ENCODE data around the gene DLG2.

Gene DLG2

DNA sequence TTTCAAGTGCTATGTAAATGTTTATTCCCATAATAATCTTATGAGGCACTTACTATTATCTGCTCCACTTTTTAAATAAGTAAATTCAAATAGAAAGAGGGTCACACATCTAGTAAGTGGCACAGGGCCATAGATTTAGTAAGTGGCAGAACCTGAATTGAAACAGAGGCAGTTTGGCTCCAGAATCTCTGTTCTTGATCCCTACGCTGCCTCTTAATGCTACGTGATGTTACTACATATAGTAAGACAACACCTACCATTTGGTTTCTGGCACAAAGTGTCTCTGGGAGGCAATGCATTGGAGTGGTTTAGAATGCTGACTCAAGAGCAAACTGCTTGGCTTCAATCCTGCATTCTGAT is 1018.3 kb downstream of the DLG2 start:
- Histone ChIP-seq H3K4me3 (ENCODE audit: low read length in 2 of 2) (no peak overlapping the region), H3K27me3 (ENCODE audit: control insufficient read depth in 2 of 2, insufficient read depth in 2 of 2, low read length in 2 of 2) (no peaks in the 10 kb centered on the region), H3K4me1 (ENCODE audit: control insufficient read depth in 2 of 2, insufficient read depth in 2 of 2, low read length in 2 of 2) (no peaks in the 10 kb centered on the region), H3K9ac (ENCODE audit: low read depth in 1 of 2, low read length in 2 of 2) (no peak overlapping the region), H3K9me3 (ENCODE audit: control insufficient read depth in 2 of 2, low read length in 2 of 2) (no peaks in the 10 kb centered on the region), H3K36me3 (ENCODE audit: control insufficient read depth in 2 of 2, insufficient read depth in 2 of 2, low read length in 2 of 2) (no peaks in the 10 kb centered on the region), H3K27ac (ENCODE audit: low read depth in 2 of 2, low read length in 2 of 2) (no peak overlapping the region)

DNA sequence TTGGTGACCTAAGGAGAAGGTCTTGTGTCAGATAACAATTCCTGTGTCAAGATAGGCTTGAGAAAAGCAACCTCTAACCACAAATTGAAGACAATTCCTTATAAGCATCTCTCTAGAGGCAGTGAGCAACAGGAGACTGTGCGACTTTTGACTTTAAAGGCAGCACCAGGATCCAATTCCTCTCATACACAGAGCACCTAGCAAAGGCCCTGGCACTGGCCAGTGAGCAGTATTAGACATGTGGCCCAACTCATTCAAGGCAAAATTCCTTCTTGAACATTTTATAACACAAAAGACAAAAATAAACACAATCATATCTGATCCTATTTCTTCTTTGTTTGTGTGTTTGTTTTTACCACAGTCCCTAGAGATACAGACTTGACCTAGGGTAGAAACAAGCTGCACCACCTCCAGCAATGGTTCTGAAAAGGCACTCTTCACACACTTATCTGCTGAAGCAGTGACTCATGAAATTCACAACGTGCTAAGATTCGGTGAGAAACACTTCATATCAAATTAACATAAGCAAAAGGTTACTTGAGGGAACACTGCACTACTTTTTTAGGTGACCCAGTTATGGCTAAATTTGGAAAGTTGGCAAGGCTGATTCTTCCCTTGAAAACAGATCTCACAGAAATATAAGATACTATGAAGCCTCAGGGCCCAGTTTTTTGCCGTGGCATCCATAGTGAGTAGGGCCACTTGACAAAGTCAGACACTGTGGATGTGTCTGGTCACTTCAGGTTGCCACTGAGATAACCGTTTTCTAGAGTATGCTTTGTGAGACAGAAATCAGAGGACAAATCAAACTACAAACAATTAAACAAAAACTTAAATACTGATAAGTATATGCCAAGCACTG is 1018.9 kb downstream of the DLG2 start:
- Histone ChIP-seq H3K9ac (ENCODE audit: low read depth in 1 of 2, low read length in 2 of 2) (no peak overlapping the region), H3K9me3 (ENCODE audit: control insufficient read depth in 2 of 2, low read length in 2 of 2) (no peaks in the 10 kb centered on the region), H3K4me3 (ENCODE audit: low read length in 2 of 2) (no peak overlapping the region), H3K27ac (ENCODE audit: low read depth in 2 of 2, low read length in 2 of 2) (no peak overlapping the region), H3K27me3 (ENCODE audit: control insufficient read depth in 2 of 2, insufficient read depth in 2 of 2, low read length in 2 of 2) (no peaks in the 10 kb centered on the region), H3K36me3 (ENCODE audit: control insufficient read depth in 2 of 2, insufficient read depth in 2 of 2, low read length in 2 of 2) (no peaks in the 10 kb centered on the region), H3K4me1 (ENCODE audit: control insufficient read depth in 2 of 2, insufficient read depth in 2 of 2, low read length in 2 of 2) (no peaks in the 10 kb centered on the region)

DNA sequence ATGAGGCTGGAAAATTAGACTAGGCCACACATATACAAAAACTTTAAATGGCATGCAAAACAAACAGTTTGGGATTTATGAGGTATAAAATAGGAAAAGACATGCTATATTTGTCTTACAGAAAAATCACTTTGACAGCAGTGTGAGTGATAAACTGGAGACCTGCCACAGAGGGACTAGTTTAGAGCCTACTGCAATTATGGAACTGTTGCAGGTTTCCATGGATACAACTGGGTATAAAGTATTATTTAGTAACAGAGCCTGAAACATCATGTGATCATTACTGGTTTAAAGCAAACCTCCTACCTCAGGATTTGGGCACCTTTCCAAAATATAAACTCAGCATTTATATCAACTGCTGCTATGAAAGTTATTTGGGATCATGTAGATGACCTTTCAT is 1032.5 kb downstream of the DLG2 start:
- Histone ChIP-seq H3K4me1 (ENCODE audit: control insufficient read depth in 2 of 2, insufficient read depth in 2 of 2, low read length in 2 of 2) (no peaks in the 10 kb centered on the region), H3K27ac (ENCODE audit: low read depth in 2 of 2, low read length in 2 of 2) (no peak overlapping the region), H3K36me3 (ENCODE audit: control insufficient read depth in 2 of 2, insufficient read depth in 2 of 2, low read length in 2 of 2) (no peaks in the 10 kb centered on the region), H3K9me3 (ENCODE audit: control insufficient read depth in 2 of 2, low read length in 2 of 2) (no peaks in the 10 kb centered on the region), H3K9ac (ENCODE audit: low read depth in 1 of 2, low read length in 2 of 2) (no peak overlapping the region), H3K4me3 (ENCODE audit: low read length in 2 of 2) (no peak overlapping the region), H3K27me3 (ENCODE audit: control insufficient read depth in 2 of 2, insufficient read depth in 2 of 2, low read length in 2 of 2) (no peaks in the 10 kb centered on the region)

DNA sequence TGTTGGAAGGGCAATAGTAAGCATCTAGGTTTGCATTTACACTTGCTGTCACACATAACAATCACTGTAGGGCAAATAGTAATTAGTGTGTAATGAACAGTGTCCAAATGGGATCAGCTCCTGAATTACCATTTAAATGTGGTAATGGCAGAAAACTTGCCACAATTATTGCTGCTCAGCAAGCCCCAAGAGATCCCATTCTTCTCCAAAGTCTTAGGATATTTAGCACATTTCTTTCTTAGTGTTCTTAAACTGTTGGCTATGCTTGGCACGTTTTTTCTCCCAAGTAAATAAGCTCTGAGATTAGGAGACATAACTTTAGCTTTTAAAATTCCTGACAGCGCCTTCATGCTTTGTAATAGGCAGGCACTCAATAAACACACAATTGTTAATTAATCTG is 1037.0 kb downstream of the DLG2 start:
- no peaks in the 10 kb centered on the region for H3K4me1 ChIP-seq (ENCODE audit: control insufficient read depth in 2 of 2, insufficient read depth in 2 of 2, low read length in 2 of 2)
- H3K36me3 ChIP-seq (ENCODE audit: control insufficient read depth in 2 of 2, insufficient read depth in 2 of 2, low read length in 2 of 2): no peaks in the 10 kb centered on the region
- no peak overlapping the region for H3K27ac ChIP-seq (ENCODE audit: low read depth in 2 of 2, low read length in 2 of 2)
- no peak overlapping the region for H3K9ac ChIP-seq (ENCODE audit: low read depth in 1 of 2, low read length in 2 of 2)
- no peaks in the 10 kb centered on the region for H3K27me3 ChIP-seq (ENCODE audit: control insufficient read depth in 2 of 2, insufficient read depth in 2 of 2, low read length in 2 of 2)
- no peaks in the 10 kb centered on the region for H3K9me3 ChIP-seq (ENCODE audit: control insufficient read depth in 2 of 2, low read length in 2 of 2)
- H3K4me3 ChIP-seq (ENCODE audit: low read length in 2 of 2): no peak overlapping the region

DNA sequence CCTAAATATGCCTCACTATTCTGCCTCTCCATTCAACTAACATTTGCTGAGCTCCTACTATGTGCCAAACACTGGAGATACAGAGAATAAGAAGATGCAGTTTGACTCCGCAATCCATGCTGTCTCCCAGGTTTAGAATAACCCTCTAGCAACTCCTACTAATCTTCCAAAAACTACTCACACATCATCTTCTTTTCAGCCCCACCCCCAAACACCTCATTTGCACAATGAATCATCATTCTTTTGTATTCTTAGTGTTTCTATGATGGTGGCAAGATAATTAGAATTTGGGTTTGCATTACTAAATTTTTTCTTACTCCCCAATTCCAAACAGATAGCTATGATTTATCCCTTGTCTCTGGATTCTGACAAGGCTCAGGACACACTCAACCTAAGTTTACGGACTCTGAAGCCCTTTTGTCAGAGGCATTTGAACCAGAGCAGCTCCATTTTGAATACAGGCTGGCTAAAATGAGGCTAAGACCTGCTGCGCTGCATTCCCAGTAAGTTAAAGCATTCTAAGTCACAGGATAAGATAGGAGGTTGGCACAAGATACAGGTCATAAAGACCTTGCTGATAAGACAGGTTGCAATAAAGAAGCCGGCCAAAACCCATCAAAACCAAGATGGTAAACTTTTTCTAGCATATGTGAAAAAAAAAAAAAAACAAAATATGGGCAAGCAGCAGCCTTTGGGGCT is 1038.9 kb downstream of the DLG2 start:
- H3K27ac ChIP-seq (ENCODE audit: low read depth in 2 of 2, low read length in 2 of 2): no peak overlapping the region
- H3K4me1 ChIP-seq (ENCODE audit: control insufficient read depth in 2 of 2, insufficient read depth in 2 of 2, low read length in 2 of 2): no peaks in the 10 kb centered on the region
- H3K9me3 ChIP-seq (ENCODE audit: control insufficient read depth in 2 of 2, low read length in 2 of 2): no peaks in the 10 kb centered on the region
- no peaks in the 10 kb centered on the region for H3K27me3 ChIP-seq (ENCODE audit: control insufficient read depth in 2 of 2, insufficient read depth in 2 of 2, low read length in 2 of 2)
- no peaks in the 10 kb centered on the region for H3K36me3 ChIP-seq (ENCODE audit: control insufficient read depth in 2 of 2, insufficient read depth in 2 of 2, low read length in 2 of 2)
- no peak overlapping the region for H3K9ac ChIP-seq (ENCODE audit: low read depth in 1 of 2, low read length in 2 of 2)
- no peak overlapping the region for H3K4me3 ChIP-seq (ENCODE audit: low read length in 2 of 2)

DNA sequence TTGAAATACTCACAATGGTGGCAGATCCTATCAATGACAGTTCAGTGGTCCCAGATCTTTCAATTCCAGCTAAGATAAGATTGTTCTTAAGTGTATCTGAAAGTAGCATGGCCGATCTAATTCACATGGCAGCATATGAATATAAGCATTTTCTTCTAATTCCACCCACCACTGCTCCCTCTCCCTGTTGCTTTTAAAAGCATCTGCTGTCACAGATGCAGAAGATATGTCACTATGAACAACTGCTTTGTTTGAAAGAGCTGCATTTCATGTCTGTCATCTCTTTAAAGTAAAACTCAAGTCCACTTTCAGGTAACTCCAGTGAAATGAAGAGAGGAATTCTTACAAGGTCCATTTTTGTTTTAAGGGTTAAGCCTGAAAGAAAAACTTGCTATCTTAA is 1044.0 kb downstream of the DLG2 start:
- Histone ChIP-seq H3K27me3 (ENCODE audit: control insufficient read depth in 2 of 2, insufficient read depth in 2 of 2, low read length in 2 of 2) (no peaks in the 10 kb centered on the region), H3K36me3 (ENCODE audit: control insufficient read depth in 2 of 2, insufficient read depth in 2 of 2, low read length in 2 of 2) (no peaks in the 10 kb centered on the region), H3K27ac (ENCODE audit: low read depth in 2 of 2, low read length in 2 of 2) (no peak overlapping the region), H3K4me1 (ENCODE audit: control insufficient read depth in 2 of 2, insufficient read depth in 2 of 2, low read length in 2 of 2) (peaks cover 2 to 3% of the 10 kb centered on the region in 2 donors), H3K9ac (ENCODE audit: low read depth in 1 of 2, low read length in 2 of 2) (no peak overlapping the region), H3K4me3 (ENCODE audit: low read length in 2 of 2) (no peak overlapping the region), H3K9me3 (ENCODE audit: control insufficient read depth in 2 of 2, low read length in 2 of 2) (no peaks in the 10 kb centered on the region)

DNA sequence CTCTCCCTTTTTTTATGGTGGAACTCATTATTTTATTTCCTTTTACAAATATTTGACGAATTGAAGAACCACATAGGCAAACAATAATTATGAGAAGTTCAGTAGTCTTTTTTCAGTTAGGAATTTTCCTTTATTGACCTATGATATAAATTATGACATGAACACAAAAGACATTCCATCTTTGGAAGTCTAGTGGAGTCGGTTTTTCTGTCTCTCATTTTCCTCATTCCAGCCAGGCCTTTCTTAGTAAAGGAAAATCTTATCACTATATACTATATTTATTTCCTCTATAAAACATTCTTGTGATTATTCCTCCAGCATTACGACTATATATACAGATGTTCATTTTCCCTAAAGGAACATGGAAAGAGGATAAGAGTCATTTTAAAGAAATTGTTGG is 1046.1 kb downstream of the DLG2 start:
- Histone ChIP-seq H3K9me3 (ENCODE audit: control insufficient read depth in 2 of 2, low read length in 2 of 2) (no peaks in the 10 kb centered on the region), H3K36me3 (ENCODE audit: control insufficient read depth in 2 of 2, insufficient read depth in 2 of 2, low read length in 2 of 2) (no peaks in the 10 kb centered on the region), H3K27ac (ENCODE audit: low read depth in 2 of 2, low read length in 2 of 2) (no peak overlapping the region), H3K4me1 (ENCODE audit: control insufficient read depth in 2 of 2, insufficient read depth in 2 of 2, low read length in 2 of 2) (peaks cover 2 to 3% of the 10 kb centered on the region in 2 donors), H3K27me3 (ENCODE audit: control insufficient read depth in 2 of 2, insufficient read depth in 2 of 2, low read length in 2 of 2) (no peaks in the 10 kb centered on the region), H3K9ac (ENCODE audit: low read depth in 1 of 2, low read length in 2 of 2) (no peak overlapping the region), H3K4me3 (ENCODE audit: low read length in 2 of 2) (peak overlapping the region in 1 of 2 donors; percentile 9)

DNA sequence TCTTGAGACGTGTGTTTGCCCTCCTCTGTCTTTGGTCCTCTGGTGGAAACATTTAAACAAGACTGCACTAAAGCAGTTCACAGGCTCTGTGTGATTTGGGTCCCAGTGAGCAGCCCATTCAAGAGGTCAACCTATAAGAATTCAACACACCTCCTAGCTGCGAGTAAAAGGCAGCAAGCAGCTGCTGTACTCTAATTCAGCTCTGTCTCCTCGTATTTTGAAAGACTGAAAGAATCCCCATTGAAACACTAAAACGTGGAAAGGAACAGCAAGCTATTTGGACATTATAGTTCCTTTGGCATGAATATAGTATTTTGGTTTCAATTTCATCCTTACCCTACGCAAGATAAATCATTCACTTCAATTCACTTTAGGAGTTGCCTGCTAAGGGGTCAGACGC is 1046.7 kb downstream of the DLG2 start:
- Histone ChIP-seq H3K4me3 (ENCODE audit: low read length in 2 of 2) (peak overlapping the region; percentile 9 to 31), H3K4me1 (ENCODE audit: control insufficient read depth in 2 of 2, insufficient read depth in 2 of 2, low read length in 2 of 2) (peaks cover 2 to 3% of the 10 kb centered on the region in 2 donors), H3K9ac (ENCODE audit: low read depth in 1 of 2, low read length in 2 of 2) (no peak overlapping the region)

DNA sequence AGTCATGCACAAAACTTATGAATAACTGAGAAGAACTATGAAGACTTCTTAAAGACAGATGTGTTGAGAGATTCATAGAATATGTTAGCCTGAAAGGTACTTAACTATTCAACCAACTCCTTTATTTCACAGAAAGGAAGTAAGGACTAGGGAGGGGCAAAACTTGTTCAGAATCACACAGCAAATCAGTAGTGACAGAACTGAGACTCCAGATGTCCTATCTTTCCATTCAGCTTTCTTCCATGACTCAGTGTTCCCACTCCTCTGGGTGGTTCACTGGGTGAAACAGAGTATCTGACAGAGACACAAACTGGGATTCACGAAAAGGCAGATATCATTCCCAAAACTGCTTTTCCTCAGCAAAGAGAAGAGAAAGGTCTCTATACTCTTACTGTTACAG is 1053.3 kb downstream of the DLG2 start:
- Histone ChIP-seq H3K4me3 (ENCODE audit: low read length in 2 of 2) (no peak overlapping the region), H3K9ac (ENCODE audit: low read depth in 1 of 2, low read length in 2 of 2) (no peak overlapping the region), H3K27ac (ENCODE audit: low read depth in 2 of 2, low read length in 2 of 2) (no peak overlapping the region), H3K36me3 (ENCODE audit: control insufficient read depth in 2 of 2, insufficient read depth in 2 of 2, low read length in 2 of 2) (no peaks in the 10 kb centered on the region), H3K9me3 (ENCODE audit: control insufficient read depth in 2 of 2, low read length in 2 of 2) (no peaks in the 10 kb centered on the region), H3K4me1 (ENCODE audit: control insufficient read depth in 2 of 2, insufficient read depth in 2 of 2, low read length in 2 of 2) (no peaks in the 10 kb centered on the region), H3K27me3 (ENCODE audit: control insufficient read depth in 2 of 2, insufficient read depth in 2 of 2, low read length in 2 of 2) (no peaks in the 10 kb centered on the region)

More for the DNA sequence above, 1046.7 kb downstream of the DLG2 start:
- Histone ChIP-seq H3K36me3 (ENCODE audit: control insufficient read depth in 2 of 2, insufficient read depth in 2 of 2, low read length in 2 of 2) (no peaks in the 10 kb centered on the region), H3K27ac (ENCODE audit: low read depth in 2 of 2, low read length in 2 of 2) (no peak overlapping the region), H3K9me3 (ENCODE audit: control insufficient read depth in 2 of 2, low read length in 2 of 2) (no peaks in the 10 kb centered on the region), H3K27me3 (ENCODE audit: control insufficient read depth in 2 of 2, insufficient read depth in 2 of 2, low read length in 2 of 2) (no peaks in the 10 kb centered on the region)

DNA sequence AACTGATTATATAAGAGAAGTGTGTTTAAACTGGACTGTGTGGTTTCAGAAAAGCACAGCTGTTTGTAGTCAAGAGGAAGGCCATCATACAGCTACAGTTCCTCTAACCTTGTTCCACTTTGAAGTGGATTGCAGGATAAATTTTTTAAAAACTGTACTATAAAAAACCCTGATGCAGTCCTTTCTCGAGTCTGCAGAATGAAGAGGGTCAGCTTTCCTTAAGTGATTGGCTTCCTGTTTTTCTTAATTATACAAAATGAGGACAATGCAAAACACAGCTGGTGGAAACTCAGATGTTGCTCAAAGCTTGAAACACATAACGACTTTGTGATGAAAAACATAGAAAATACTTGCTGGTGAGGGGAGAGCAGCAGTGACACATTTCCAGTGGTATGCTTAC is 1060.5 kb downstream of the DLG2 start:
- Histone ChIP-seq H3K9ac (ENCODE audit: low read depth in 1 of 2, low read length in 2 of 2) (no peak overlapping the region), H3K27ac (ENCODE audit: low read depth in 2 of 2, low read length in 2 of 2) (no peak overlapping the region), H3K36me3 (ENCODE audit: control insufficient read depth in 2 of 2, insufficient read depth in 2 of 2, low read length in 2 of 2) (no peaks in the 10 kb centered on the region), H3K9me3 (ENCODE audit: control insufficient read depth in 2 of 2, low read length in 2 of 2) (no peaks in the 10 kb centered on the region), H3K4me3 (ENCODE audit: low read length in 2 of 2) (no peak overlapping the region), H3K4me1 (ENCODE audit: control insufficient read depth in 2 of 2, insufficient read depth in 2 of 2, low read length in 2 of 2) (no peaks in the 10 kb centered on the region), H3K27me3 (ENCODE audit: control insufficient read depth in 2 of 2, insufficient read depth in 2 of 2, low read length in 2 of 2) (no peaks in the 10 kb centered on the region)

Measured in mucosa of rectum (tissue), 2 donors.